ENCODE measurements around the gene MPDU1. TPM values are rescaled to one million over a fixed set of nuclear protein-coding genes. Genes with fewer than 3 reads are reported as not detected.

Gene MPDU1
- total RNA-seq, 1 donor from 2014 or later: 167 TPM

- peaks cover 7% of the 10 kb centered on the region for H3K27me3 Mint-ChIP-seq (ENCODE audit: insufficient read depth, low read depth)
- H3K79me2 ChIP-seq (ENCODE audit: low read depth): peaks cover 40% of the 10 kb centered on the region
- DNase-seq (ENCODE audit: low spot score): no peak
Observed at GRCh38 chr17:7569571-7569970, 14.1 kb upstream of the MPDU1 start.

GRCh38 chr17:7570351-7570750 lies 13.3 kb upstream of the MPDU1 start:
- H3K79me2 ChIP-seq (ENCODE audit: low read depth): peaks cover 40% of the 10 kb centered on the region
- no peaks in the 10 kb centered on the region for H3K9me3 Mint-ChIP-seq

More at GRCh38 chr17:7569571-7569970, 14.1 kb upstream of the MPDU1 start:
- Histone ChIP-seq H3K36me3 (peaks cover 5% of the 10 kb centered on the region), H4K20me1 (ENCODE audit: low read depth) (peaks cover 19% of the 10 kb centered on the region), H3K9ac (no peak overlapping the region), H3K27me3 (no peaks in the 10 kb centered on the region), H3K4me2 (no peak overlapping the region), H3K4me1 (peaks cover 6% of the 10 kb centered on the region), H3K27ac (no peak overlapping the region), H3K9me3 (ENCODE audit: low read depth) (no peaks in the 10 kb centered on the region), H3F3A (ENCODE audit: low read depth) (peaks cover 31% of the 10 kb centered on the region), H3K4me3 (no peak overlapping the region), H2AFZ (replicated peaks) (no peak overlapping the region)
- Mint-ChIP-seq H3K27ac (no peak overlapping the region), H3K36me3 (peaks cover 35% of the 10 kb centered on the region), H3K4me3 (no peak overlapping the region), H3K9me3 (no peaks in the 10 kb centered on the region), H3K4me1 (peaks cover 21% of the 10 kb centered on the region)
- no peak for TF ChIP-seq EZH2 (IDR thresholded peaks at IDR 0.05)
- TF ChIP-seq CTCF (IDR thresholded peaks at IDR 0.05): no peak
- TF ChIP-seq EZH2phosphoT487 (IDR thresholded peaks at IDR 0.05): no peak

GRCh38 chr17:7572338-7572587 lies 11.4 kb upstream of the MPDU1 start:
- Histone ChIP-seq H3K4me3 (peak overlapping the region; percentile 42), H3K79me2 (ENCODE audit: low read depth) (peaks cover 54% of the 10 kb centered on the region), H3K4me1 (peaks cover 17% of the 10 kb centered on the region), H3K27me3 (no peaks in the 10 kb centered on the region), H3K9ac (peak overlapping the region; percentile 44), H3K9me3 (ENCODE audit: low read depth) (no peaks in the 10 kb centered on the region), H3K36me3 (peaks cover 17% of the 10 kb centered on the region), H3K4me2 (peak overlapping the region; percentile 74), H3F3A (ENCODE audit: low read depth) (peaks cover 53% of the 10 kb centered on the region), H3K27ac (peak overlapping the region; percentile 67), H2AFZ (replicated peaks) (peak overlapping the region; percentile 46), H4K20me1 (ENCODE audit: low read depth) (peaks cover 45% of the 10 kb centered on the region)
- peak overlapping the region; percentile 100 for H3K4me3 Mint-ChIP-seq
- peaks cover 13% of the 10 kb centered on the region for H3K27me3 Mint-ChIP-seq (ENCODE audit: insufficient read depth, low read depth)
- peaks cover 36% of the 10 kb centered on the region for H3K4me1 Mint-ChIP-seq
- peak overlapping the region; percentile 99 for H3K27ac Mint-ChIP-seq
- peaks cover 48% of the 10 kb centered on the region for H3K36me3 Mint-ChIP-seq
- no peak for DNase-seq (ENCODE audit: low spot score)
- TF ChIP-seq CTCF (IDR thresholded peaks at IDR 0.05) (no peak), EZH2phosphoT487 (IDR thresholded peaks at IDR 0.05) (no peak), EZH2 (IDR thresholded peaks at IDR 0.05) (no peak)
- no peaks in the 10 kb centered on the region for H3K9me3 Mint-ChIP-seq

More at GRCh38 chr17:7570351-7570750, 13.3 kb upstream of the MPDU1 start:
- Histone ChIP-seq H4K20me1 (ENCODE audit: low read depth) (peaks cover 26% of the 10 kb centered on the region), H3K4me3 (no peak overlapping the region), H3K36me3 (peaks cover 12% of the 10 kb centered on the region), H3K9me3 (ENCODE audit: low read depth) (no peaks in the 10 kb centered on the region), H3K27me3 (no peaks in the 10 kb centered on the region), H3F3A (ENCODE audit: low read depth) (peaks cover 38% of the 10 kb centered on the region), H3K4me2 (no peak overlapping the region), H2AFZ (replicated peaks) (no peak overlapping the region), H3K27ac (no peak overlapping the region), H3K9ac (no peak overlapping the region), H3K4me1 (peaks cover 14% of the 10 kb centered on the region)
- TF ChIP-seq CTCF (IDR thresholded peaks at IDR 0.05) (no peak), EZH2 (IDR thresholded peaks at IDR 0.05) (no peak), EZH2phosphoT487 (IDR thresholded peaks at IDR 0.05) (no peak)
- H3K27ac Mint-ChIP-seq: no peak overlapping the region
- H3K4me3 Mint-ChIP-seq: peak overlapping the region; percentile 67
- H3K27me3 Mint-ChIP-seq (ENCODE audit: insufficient read depth, low read depth): peaks cover 13% of the 10 kb centered on the region
- H3K4me1 Mint-ChIP-seq: peaks cover 28% of the 10 kb centered on the region
- no peak for DNase-seq (ENCODE audit: low spot score)
- H3K36me3 Mint-ChIP-seq: peaks cover 37% of the 10 kb centered on the region

Measured in neural progenitor cell (in vitro differentiated cells).